Activated B cell treated with CpG ODN at 0.5 μM for 24 hours (primary cell): ENCODE data around the gene MT1H. TPM values are rescaled to one million over a fixed set of nuclear protein-coding genes. Genes with fewer than 3 reads are reported as not detected.

Source experiments
- ATAC-seq: fragments of 200-7000 bp; cut with Tn5 transposase; one replicate; pipeline ENCODE4 v1.10.0; 2021; ENCODE audit warnings: low read depth, mild to moderate bottlenecking, moderate library complexity
- CTCF ChIA-PET: fragments of 350-600 bp; sonication (Branson Sonifier 250); formaldehyde crosslinking; loops from one replicate; lab custom pipeline; 2021; ENCODE audit warnings: antibody characterized with exemption; lab: Charles Lee
- POLR2A ChIA-PET: fragments of 350-600 bp; sonication (Branson Sonifier 250); formaldehyde crosslinking; loops from one replicate; lab custom pipeline; 2021; ENCODE audit warnings: antibody characterized with exemption; lab: Charles Lee
- DNase-seq: peaks from one replicate; pipeline ENCODE4 v3.0.0; 2022
- H3K27ac Mint-ChIP-seq: one replicate; pipeline ENCODE4 v1.8.0; 2020; ENCODE audit warnings: mixed read lengths
- H3K27me3 Mint-ChIP-seq: one replicate; pipeline ENCODE4 v1.8.0; 2021; ENCODE audit warnings: mixed read lengths
- H3K36me3 Mint-ChIP-seq: one replicate; pipeline ENCODE4 v1.8.0; 2021; ENCODE audit warnings: low read depth, mixed read lengths
- H3K4me1 Mint-ChIP-seq: one replicate; pipeline ENCODE4 v1.8.0; 2021; ENCODE audit warnings: mixed read lengths
- H3K4me3 Mint-ChIP-seq: one replicate; pipeline ENCODE4 v1.8.0; 2020; ENCODE audit warnings: mild to moderate bottlenecking, mixed read lengths
- H3K9me3 Mint-ChIP-seq: one replicate; pipeline ENCODE4 v1.8.0; 2020; ENCODE audit warnings: mixed read lengths
- CTCF ChIP-seq: fragments of 200-600 bp; IDR thresholded peaks from one replicate; pipeline ENCODE4 v1.8.0; 2022; ENCODE audit warnings: antibody characterized with exemption, mild to moderate bottlenecking
- intact Hi-C: fragments of 100-400 bp; cut with micrococcal nuclease; formaldehyde crosslinking; loops from one replicate; pipeline ENCODE4 v1.15.1; 2024
- total RNA-seq: library from RNA; stranded (reverse); gene quantifications from 2 replicates; pipeline ENCODE4 v1.2.3, GENCODE V29; 2022

Gene MT1H
- total RNA-seq, 1 donor from 2014 or later, result 1.3 TPM

- ATAC-seq (no peak), DNase-seq (no peak)
- H3K27me3 Mint-ChIP-seq, result peaks cover 69% of the 10 kb centered on the region
- intact Hi-C loops, result loop anchor here (10.0 kb wide), 1 partner anchor 298 kb away; the partner anchor contains the start of gene HERPUD1
- H3K9me3 Mint-ChIP-seq, result no peaks in the 10 kb centered on the region
- H3K36me3 Mint-ChIP-seq, result no peaks in the 10 kb centered on the region
- POLR2A ChIA-PET, result no interaction called here
- H3K4me3 Mint-ChIP-seq, result no peak overlapping the region
- no peak for TF ChIP-seq CTCF
- CTCF ChIA-PET, result no interaction called here
- no peak overlapping the region for H3K27ac Mint-ChIP-seq
- peaks cover 22% of the 10 kb centered on the region for H3K4me1 Mint-ChIP-seq
These were observed 32.8 kb upstream of the MT1H start for GRCh38 chr16:56636616-56637413.

DNA sequence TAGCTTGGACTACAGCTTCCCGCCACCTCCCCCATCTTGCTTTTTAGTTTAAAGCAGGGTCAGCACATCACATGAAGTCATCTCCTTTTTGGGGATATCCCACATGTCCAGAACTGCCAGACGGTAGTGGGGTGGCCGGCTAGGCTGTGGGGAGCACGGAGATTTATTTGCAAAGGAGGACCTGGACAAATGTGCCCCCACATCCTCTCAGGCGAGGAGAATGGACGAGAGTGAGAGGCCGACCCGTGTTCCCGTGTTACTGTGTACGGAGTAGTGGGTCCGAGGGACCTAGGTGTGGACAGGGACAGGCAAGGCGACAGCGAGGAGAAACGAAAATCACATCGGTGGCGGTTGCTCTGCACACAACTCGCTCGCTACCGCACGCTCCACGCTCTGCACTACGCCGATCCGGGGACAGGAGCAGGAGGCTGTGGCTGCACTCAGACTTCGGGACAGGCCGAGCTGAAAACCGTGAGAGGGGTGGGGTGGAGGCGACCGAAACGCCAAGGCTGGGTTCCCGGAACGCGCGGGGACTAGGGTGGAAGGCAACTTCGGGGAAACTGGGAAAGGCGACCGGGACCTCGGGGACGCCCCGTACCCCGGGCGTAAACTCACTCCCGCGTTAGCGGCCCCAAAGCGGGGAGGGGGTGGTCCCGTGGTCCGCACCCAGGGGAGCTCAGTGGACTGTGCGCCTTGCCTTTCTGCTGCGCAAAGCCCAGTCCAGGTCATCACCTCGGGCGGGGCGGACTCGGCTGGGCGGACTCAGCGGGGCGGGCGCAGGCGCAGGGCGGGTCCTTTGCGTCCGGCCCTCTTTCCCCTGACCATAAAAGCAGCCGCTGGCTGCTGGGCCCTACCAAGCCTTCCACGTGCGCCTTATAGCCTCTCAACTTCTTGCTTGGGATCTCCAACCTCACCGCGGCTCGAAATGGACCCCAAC, 31.5 kb upstream of the MT1H start, which contains the start of gene MT1A:
TSS of gene MT1A (plus strand) at position 853 of the 937 bp plus-strand sequence. CDS start at position 926, 73 bp downstream.
- DNase-seq, result no peak
- ChIA-PET CTCF (no interaction called here), POLR2A (no interaction called here)
- Mint-ChIP-seq H3K9me3 (no peaks in the 10 kb centered on the region), H3K27me3 (peaks cover 72% of the 10 kb centered on the region), H3K36me3 (no peaks in the 10 kb centered on the region), H3K27ac (no peak within 1 kb of the TSS), H3K4me1 (peaks cover 20% of the 10 kb centered on the region), H3K4me3 (peak within 1 kb of the TSS; percentile 41)
- no peak for TF ChIP-seq CTCF
- intact Hi-C loops, result loop anchor here (10.0 kb wide), 1 partner anchor 297 kb away; the partner anchor contains the start of gene HERPUD1
- no peak for ATAC-seq

- H3K4me3 Mint-ChIP-seq, result no peak overlapping the region
- ChIA-PET CTCF (no interaction called here), POLR2A (interaction anchor here (0.7 to 2.4 kb wide), 2 partner anchors 9 to 15 kb away, joined by 4 to 5 read pairs; no protein-coding TSS in a partner anchor)
- H3K9me3 Mint-ChIP-seq, result no peaks in the 10 kb centered on the region
- intact Hi-C loops, result loop anchor here (10.0 kb wide), 1 partner anchor 296 kb away; the partner anchor contains the start of gene HERPUD1
- H3K27ac Mint-ChIP-seq, result no peak overlapping the region
- DNase-seq (no peak), ATAC-seq (no peak)
- H3K36me3 Mint-ChIP-seq, result no peaks in the 10 kb centered on the region
- TF ChIP-seq CTCF, result no peak
- peaks cover 69% of the 10 kb centered on the region for H3K27me3 Mint-ChIP-seq
- peaks cover 28% of the 10 kb centered on the region for H3K4me1 Mint-ChIP-seq
These were observed 30.6 kb upstream of the MT1H start for GRCh38 chr16:56639045-56639444.

DNA sequence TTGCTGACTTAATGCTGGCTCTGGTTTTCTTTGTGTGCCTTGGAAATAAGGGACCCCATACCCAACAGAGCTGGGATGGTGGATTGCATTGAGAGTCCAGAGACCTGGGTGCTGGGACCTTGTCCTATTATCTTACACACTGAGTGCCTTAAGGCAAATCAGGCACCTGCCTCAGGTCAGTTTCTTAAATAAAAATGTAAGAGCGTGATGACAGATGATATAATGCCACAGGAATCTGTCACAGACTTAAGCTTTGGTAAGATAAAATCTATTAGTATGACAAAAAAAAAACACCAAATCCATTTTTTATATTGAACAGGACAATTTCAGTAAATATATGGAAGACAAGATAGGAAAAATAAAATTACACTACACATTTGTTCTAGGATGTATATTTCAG, 29.5 kb upstream of the MT1H start:
- ChIA-PET POLR2A (interaction anchor here (2.4 kb wide), 1 partner anchor 10 kb away, joined by 5 read pairs; no protein-coding TSS in a partner anchor), CTCF (no interaction called here)
- no peak for ATAC-seq
- H3K4me3 Mint-ChIP-seq, result no peak overlapping the region
- no peak overlapping the region for H3K27ac Mint-ChIP-seq
- H3K4me1 Mint-ChIP-seq, result peaks cover 27% of the 10 kb centered on the region
- peaks cover 67% of the 10 kb centered on the region for H3K27me3 Mint-ChIP-seq
- no peaks in the 10 kb centered on the region for H3K36me3 Mint-ChIP-seq
- intact Hi-C loops, result loop anchor here (5.0 kb wide), 1 partner anchor 42 kb away; the partner anchor contains the start of gene MT1X
- no peaks in the 10 kb centered on the region for H3K9me3 Mint-ChIP-seq
- no peak for DNase-seq
- no peak for TF ChIP-seq CTCF
